CD8-positive, alpha-beta memory T cell (primary cell): ENCODE measurements around the gene CD83. TPM values are rescaled to one million over a fixed set of nuclear protein-coding genes. Genes with fewer than 3 reads are reported as not detected.

Experiments
- CTCF ChIA-PET: fragments of 350-600 bp; sonication (Branson Sonifier 250); formaldehyde crosslinking; loops from one replicate; lab custom pipeline; 2021; ENCODE audit warnings: antibody characterized with exemption; lab: Charles Lee
- POLR2A ChIA-PET: fragments of 350-600 bp; sonication (Branson Sonifier 250); formaldehyde crosslinking; loops from one replicate; lab custom pipeline; 2021; ENCODE audit warnings: antibody characterized with exemption; lab: Charles Lee
- DNase-seq, 5 donors: peaks; one replicate each; pipeline versions ENCODE4 v3.0.0 to v3.0.0-alpha.2; 2020 to 2022; ENCODE audit warnings: mixed read lengths in 1 of 5
- H3K27ac ChIP-seq: one replicate; pipeline ENCODE4 v1.7.0; 2013; ENCODE audit warnings: low read depth, mild to moderate bottlenecking, low read length, moderate library complexity
- H3K27me3 ChIP-seq: 2 replicates; pipeline ENCODE4 v1.7.0; 2013; ENCODE audit warnings: low read length, mild to moderate bottlenecking; ENCODE audit not compliant: insufficient read depth, poor library complexity, severe bottlenecking
- H3K36me3 ChIP-seq: 2 replicates; pipeline ENCODE4 v1.7.0; 2013; ENCODE audit warnings: mild to moderate bottlenecking, low read length, moderate library complexity; ENCODE audit not compliant: insufficient read depth
- H3K4me1 ChIP-seq: 2 replicates; pipeline ENCODE4 v1.7.0; 2013; ENCODE audit warnings: mild to moderate bottlenecking, low read length, moderate library complexity; ENCODE audit not compliant: insufficient read depth
- H3K4me3 ChIP-seq: 2 replicates; pipeline ENCODE4 v1.7.0; 2013; ENCODE audit warnings: mild to moderate bottlenecking, low read length
- H3K9me3 ChIP-seq: 2 replicates; pipeline ENCODE4 v1.7.0; 2013; ENCODE audit warnings: mild to moderate bottlenecking, low read length
- H3K27ac Mint-ChIP-seq, 8 donors: one replicate each; pipeline ENCODE4 v1.8.0; 2020 to 2021; ENCODE audit warnings: mixed read lengths in 8 of 8, mild to moderate bottlenecking in 6 of 8, inconsistent platforms in 3 of 8, moderate library complexity in 3 of 8
- H3K27me3 Mint-ChIP-seq, 2 donors: one replicate each; pipeline ENCODE4 v1.8.0; 2020 to 2021; ENCODE audit warnings: mixed read lengths in 2 of 2, mild to moderate bottlenecking in 1 of 2, moderate library complexity in 1 of 2
- H3K36me3 Mint-ChIP-seq, 3 donors: one replicate each; pipeline ENCODE4 v1.8.0; 2020 to 2021; ENCODE audit warnings: mixed read lengths in 3 of 3, inconsistent platforms in 1 of 3, mild to moderate bottlenecking in 1 of 3
- H3K4me1 Mint-ChIP-seq, 3 donors: one replicate each; pipeline ENCODE4 v1.8.0; 2020 to 2021; ENCODE audit warnings: mixed read lengths in 3 of 3, inconsistent platforms in 1 of 3, mild to moderate bottlenecking in 1 of 3
- H3K4me3 Mint-ChIP-seq, 7 donors: one replicate each; pipeline ENCODE4 v1.8.0; 2020 to 2021; ENCODE audit warnings: mixed read lengths in 7 of 7, mild to moderate bottlenecking in 6 of 7, moderate library complexity in 4 of 7, inconsistent platforms in 2 of 7
- H3K9me3 Mint-ChIP-seq, 5 donors: one replicate each; pipeline ENCODE4 v1.8.0; 2020 to 2022; ENCODE audit warnings: mixed read lengths in 5 of 5, mild to moderate bottlenecking in 3 of 5, moderate library complexity in 2 of 5, inconsistent platforms in 1 of 5
- polyA plus RNA-seq: library from polyadenylated mRNA; unstranded; fragments of 300-500 nt; fragmentation: Illumina TruSeq; gene quantifications from one replicate; pipeline ENCODE4 v1.2.3, GENCODE V29; 2021
- total RNA-seq, 2 experiments: library from RNA; stranded (reverse); gene quantifications; one replicate each; pipeline ENCODE4 v1.2.3, GENCODE V29; 2021

The CD83 gene
- total and polyA plus RNA-seq, 3 experiments from 2014 or later, result 3.2 to 56.2 (median 53.3) TPM

- CTCF ChIA-PET, result no interaction called here
- H3K27ac ChIP-seq, result no peak overlapping the region
- POLR2A ChIA-PET, result no interaction called here
These were observed 34.3 kb upstream of the CD83 start for GRCh38 chr6:14083262-14083661.

GRCh38 chr6:14083751-14084150, 33.8 kb upstream of the CD83 start:
- H3K9me3 Mint-ChIP-seq, result no peaks in the 10 kb centered on the region
- no peaks in the 10 kb centered on the region for H3K36me3 Mint-ChIP-seq
- Histone ChIP-seq H3K4me1 (no peaks in the 10 kb centered on the region), H3K27ac (no peak overlapping the region), H3K36me3 (no peaks in the 10 kb centered on the region), H3K4me3 (no peak overlapping the region), H3K27me3 (no peaks in the 10 kb centered on the region), H3K9me3 (no peaks in the 10 kb centered on the region)
- H3K4me3 Mint-ChIP-seq, result no peak overlapping the region
- ChIA-PET CTCF (no interaction called here), POLR2A (no interaction called here)
- no peak for DNase-seq
- peaks cover 7 to 13% of the 10 kb centered on the region in 2 donors for H3K27me3 Mint-ChIP-seq
- H3K27ac Mint-ChIP-seq, result no peak overlapping the region
- peaks cover 0 to under 1% (median 0%) of the 10 kb centered on the region in 3 donors for H3K4me1 Mint-ChIP-seq

More at GRCh38 chr6:14083262-14083661, 34.3 kb upstream of the CD83 start:
- H3K4me3 Mint-ChIP-seq, result no peak overlapping the region
- H3K27ac Mint-ChIP-seq, result no peak overlapping the region
- no peaks in the 10 kb centered on the region for H3K4me1 Mint-ChIP-seq
- peaks cover 7 to 8% of the 10 kb centered on the region in 2 donors for H3K27me3 Mint-ChIP-seq
- no peaks in the 10 kb centered on the region for H3K36me3 Mint-ChIP-seq
- no peak for DNase-seq
- Histone ChIP-seq H3K27me3 (no peaks in the 10 kb centered on the region), H3K36me3 (no peaks in the 10 kb centered on the region), H3K4me1 (no peaks in the 10 kb centered on the region), H3K4me3 (no peak overlapping the region), H3K9me3 (no peaks in the 10 kb centered on the region)
- no peaks in the 10 kb centered on the region for H3K9me3 Mint-ChIP-seq

GRCh38 chr6:14084388-14084787, 33.2 kb upstream of the CD83 start:
- Mint-ChIP-seq H3K9me3 (no peaks in the 10 kb centered on the region), H3K27ac (no peak overlapping the region), H3K36me3 (no peaks in the 10 kb centered on the region), H3K4me3 (no peak overlapping the region), H3K4me1 (peaks cover 0 to 2% (median 0%) of the 10 kb centered on the region in 3 donors), H3K27me3 (peaks cover 7 to 15% of the 10 kb centered on the region in 2 donors)
- no peak for DNase-seq
- Histone ChIP-seq H3K4me3 (no peak overlapping the region), H3K36me3 (no peaks in the 10 kb centered on the region), H3K4me1 (no peaks in the 10 kb centered on the region), H3K27ac (no peak overlapping the region), H3K27me3 (no peaks in the 10 kb centered on the region), H3K9me3 (no peaks in the 10 kb centered on the region)
- CTCF ChIA-PET, result no interaction called here
- POLR2A ChIA-PET, result no interaction called here

GRCh38 chr6:14085176-14085787, 32.3 kb upstream of the CD83 start:
- Histone ChIP-seq H3K4me3 (no peak overlapping the region), H3K36me3 (no peaks in the 10 kb centered on the region), H3K4me1 (no peaks in the 10 kb centered on the region), H3K27me3 (no peaks in the 10 kb centered on the region), H3K27ac (no peak overlapping the region), H3K9me3 (no peaks in the 10 kb centered on the region)
- no peak for DNase-seq
- Mint-ChIP-seq H3K27me3 (peaks cover 8 to 21% of the 10 kb centered on the region in 2 donors), H3K4me1 (peaks cover 0 to 2% (median 0%) of the 10 kb centered on the region in 3 donors), H3K36me3 (no peaks in the 10 kb centered on the region), H3K4me3 (peak overlapping the region in 1 of 7 donors; percentile 9), H3K27ac (no peak overlapping the region), H3K9me3 (no peaks in the 10 kb centered on the region)
- POLR2A ChIA-PET, result no interaction called here
- CTCF ChIA-PET, result no interaction called here

GRCh38 chr6:14086701-14087100, 30.9 kb upstream of the CD83 start:
- peaks cover 8 to 34% of the 10 kb centered on the region in 2 donors for H3K27me3 Mint-ChIP-seq
- ChIA-PET CTCF (no interaction called here), POLR2A (no interaction called here)
- DNase-seq, result no peak
- no peak overlapping the region for H3K4me3 Mint-ChIP-seq
- Histone ChIP-seq H3K27me3 (no peaks in the 10 kb centered on the region), H3K4me1 (no peaks in the 10 kb centered on the region), H3K4me3 (no peak overlapping the region), H3K9me3 (no peaks in the 10 kb centered on the region), H3K27ac (no peak overlapping the region), H3K36me3 (no peaks in the 10 kb centered on the region)
- peaks cover 0 to 2% (median 0%) of the 10 kb centered on the region in 3 donors for H3K4me1 Mint-ChIP-seq
- no peaks in the 10 kb centered on the region for H3K36me3 Mint-ChIP-seq
- H3K27ac Mint-ChIP-seq, result no peak overlapping the region
- H3K9me3 Mint-ChIP-seq, result no peaks in the 10 kb centered on the region

GRCh38 chr6:14088600-14089192, 28.9 kb upstream of the CD83 start:
- Histone ChIP-seq H3K9me3 (no peaks in the 10 kb centered on the region), H3K36me3 (no peaks in the 10 kb centered on the region), H3K4me3 (no peak overlapping the region), H3K27ac (no peak overlapping the region), H3K27me3 (no peaks in the 10 kb centered on the region), H3K4me1 (no peaks in the 10 kb centered on the region)
- ChIA-PET CTCF (interaction anchor here (1.1 kb wide), 1 partner anchor 20 kb away, joined by 3 read pairs; no protein-coding TSS in a partner anchor), POLR2A (no interaction called here)
- Mint-ChIP-seq H3K9me3 (peaks cover 0 to 6% (median 3%) of the 10 kb centered on the region in 5 donors), H3K4me3 (no peak overlapping the region), H3K27me3 (peaks cover 6 to 42% of the 10 kb centered on the region in 2 donors), H3K4me1 (peaks cover 0 to 2% (median 0%) of the 10 kb centered on the region in 3 donors), H3K27ac (no peak overlapping the region), H3K36me3 (peaks cover 0 to 6% (median 0%) of the 10 kb centered on the region in 3 donors)
- no peak for DNase-seq

- Mint-ChIP-seq H3K4me3 (no peak overlapping the region), H3K27me3 (peaks cover 6 to 42% of the 10 kb centered on the region in 2 donors), H3K4me1 (peaks cover 0 to 2% (median 2%) of the 10 kb centered on the region in 3 donors), H3K27ac (no peak overlapping the region), H3K9me3 (peaks cover 0 to 6% (median 3%) of the 10 kb centered on the region in 5 donors), H3K36me3 (peaks cover 0 to 6% (median 0%) of the 10 kb centered on the region in 3 donors)
- Histone ChIP-seq H3K9me3 (no peaks in the 10 kb centered on the region), H3K36me3 (no peaks in the 10 kb centered on the region), H3K4me3 (no peak overlapping the region), H3K27me3 (no peaks in the 10 kb centered on the region), H3K4me1 (no peaks in the 10 kb centered on the region), H3K27ac (no peak overlapping the region)
- ChIA-PET POLR2A (no interaction called here), CTCF (no interaction called here)
- DNase-seq, result no peak
These were observed 28.3 kb upstream of the CD83 start for GRCh38 chr6:14089224-14089623.

- H3K4me1 ChIP-seq, result no peaks in the 10 kb centered on the region
- DNase-seq, result no peak
- no peaks in the 10 kb centered on the region for H3K27me3 ChIP-seq
- no peaks in the 10 kb centered on the region for H3K9me3 ChIP-seq
- Mint-ChIP-seq H3K4me1 (peaks cover 0 to 10% (median 2%) of the 10 kb centered on the region in 3 donors), H3K36me3 (peaks cover 0 to 6% (median 0%) of the 10 kb centered on the region in 3 donors), H3K27me3 (peaks cover 7 to 41% of the 10 kb centered on the region in 2 donors), H3K4me3 (no peak overlapping the region), H3K9me3 (peaks cover 0 to 6% (median 3%) of the 10 kb centered on the region in 5 donors), H3K27ac (no peak overlapping the region)
- H3K27ac ChIP-seq, result no peak overlapping the region
- ChIA-PET POLR2A (no interaction called here), CTCF (no interaction called here)
- no peaks in the 10 kb centered on the region for H3K36me3 ChIP-seq
- H3K4me3 ChIP-seq, result no peak overlapping the region
These were observed 26.1 kb upstream of the CD83 start for GRCh38 chr6:14091339-14091978.
